Measurements from ENCODE around the gene SARDH.

DNA sequence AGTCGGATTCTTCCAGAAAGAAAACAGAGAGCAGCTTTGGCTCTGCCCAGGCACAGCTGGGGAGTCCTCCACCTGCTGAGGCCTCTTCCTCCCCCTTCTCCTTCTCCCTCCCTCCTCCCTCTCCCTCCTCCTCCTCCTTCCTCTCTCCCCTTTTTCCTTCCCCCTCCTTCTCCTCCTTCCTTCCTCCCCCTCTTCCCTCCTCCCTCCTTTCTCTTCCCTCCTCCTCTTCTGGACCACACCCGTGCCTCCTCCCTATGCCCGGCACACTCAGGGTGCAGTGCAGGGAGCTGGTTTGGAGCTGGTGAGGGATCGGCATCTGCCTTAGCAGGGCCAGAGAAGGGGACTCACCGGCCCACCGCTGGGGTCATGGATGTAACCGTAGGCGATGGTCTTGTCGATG, 71.8 kb downstream of the SARDH start:
- TF ChIP-seq, protein P1, sequence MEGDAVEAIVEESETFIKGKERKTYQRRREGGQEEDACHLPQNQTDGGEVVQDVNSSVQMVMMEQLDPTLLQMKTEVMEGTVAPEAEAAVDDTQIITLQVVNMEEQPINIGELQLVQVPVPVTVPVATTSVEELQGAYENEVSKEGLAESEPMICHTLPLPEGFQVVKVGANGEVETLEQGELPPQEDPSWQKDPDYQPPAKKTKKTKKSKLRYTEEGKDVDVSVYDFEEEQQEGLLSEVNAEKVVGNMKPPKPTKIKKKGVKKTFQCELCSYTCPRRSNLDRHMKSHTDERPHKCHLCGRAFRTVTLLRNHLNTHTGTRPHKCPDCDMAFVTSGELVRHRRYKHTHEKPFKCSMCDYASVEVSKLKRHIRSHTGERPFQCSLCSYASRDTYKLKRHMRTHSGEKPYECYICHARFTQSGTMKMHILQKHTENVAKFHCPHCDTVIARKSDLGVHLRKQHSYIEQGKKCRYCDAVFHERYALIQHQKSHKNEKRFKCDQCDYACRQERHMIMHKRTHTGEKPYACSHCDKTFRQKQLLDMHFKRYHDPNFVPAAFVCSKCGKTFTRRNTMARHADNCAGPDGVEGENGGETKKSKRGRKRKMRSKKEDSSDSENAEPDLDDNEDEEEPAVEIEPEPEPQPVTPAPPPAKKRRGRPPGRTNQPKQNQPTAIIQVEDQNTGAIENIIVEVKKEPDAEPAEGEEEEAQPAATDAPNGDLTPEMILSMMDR (IDR thresholded peaks at IDR 0.05): no peak
- TF ChIP-seq POLR2A (IDR thresholded peaks at IDR 0.05): no peak

Measured in right lobe of liver (tissue), 4 donors.